OCI-LY1 (cell line): ENCODE results near the gene FBXW11.

Experiments
- CTCF ChIP-seq: fragments of 200-600 bp; sonication (generic), shearing (Covaris generic); IDR thresholded peaks from 2 replicates; pipeline ENCODE4 v1.5.1; 2017; ENCODE audit warnings: mild to moderate bottlenecking, antibody characterized with exemption, low read length, moderate library complexity, mixed read lengths
- EZH2 ChIP-seq: fragments of 200-600 bp; sonication (generic), shearing (Covaris generic); IDR thresholded peaks from 2 replicates; pipeline ENCODE4 v1.8.0; 2017; ENCODE audit warnings: borderline replicate concordance, mixed run types, mild to moderate bottlenecking, antibody characterized with exemption, low read length, moderate library complexity, mixed read lengths

GRCh38 chr5:171895081-171895480 lies 111.4 kb downstream of the FBXW11 start:
- TF ChIP-seq CTCF (no peak), EZH2 (no peak)
